Spleen (tissue), 7 donors: Measurements from ENCODE around the gene NOL4.

Experiments used
- POLR2A ChIP-seq, 3 donors: fragments of 450-650 bp; IDR thresholded peaks; one replicate each; pipeline ENCODE4 v1.5.1; 2017; ENCODE audit warnings: antibody characterized with exemption in 3 of 3, mild to moderate bottlenecking in 1 of 3
- TF ChIP-seq, protein P1 (sequence below), 11 experiments: fragments of 200-600 bp in 7 of 11; fragments of 450-650 bp in 4 of 11; sonication (generic) in 4 of 11; IDR thresholded peaks in 8 of 11; conservative IDR thresholded peaks in 3 of 11; 1 replicate in 7 of 11; 2 replicates in 4 of 11; pipeline versions ENCODE4 v1.4.0 to v1.8.0; 2016 to 2021; ENCODE audit warnings: antibody characterized with exemption in 11 of 11, inconsistent platforms in 4 of 11, mild to moderate bottlenecking in 1 of 11
- donor health status: DM: no; HTN: no; CAD: no; lungs with moderate emphysema.
- donor health status: DM: no; HTN: no; CAD: no.
- donor health status: DM: no; HTN: no; CAD: no.

DNA sequence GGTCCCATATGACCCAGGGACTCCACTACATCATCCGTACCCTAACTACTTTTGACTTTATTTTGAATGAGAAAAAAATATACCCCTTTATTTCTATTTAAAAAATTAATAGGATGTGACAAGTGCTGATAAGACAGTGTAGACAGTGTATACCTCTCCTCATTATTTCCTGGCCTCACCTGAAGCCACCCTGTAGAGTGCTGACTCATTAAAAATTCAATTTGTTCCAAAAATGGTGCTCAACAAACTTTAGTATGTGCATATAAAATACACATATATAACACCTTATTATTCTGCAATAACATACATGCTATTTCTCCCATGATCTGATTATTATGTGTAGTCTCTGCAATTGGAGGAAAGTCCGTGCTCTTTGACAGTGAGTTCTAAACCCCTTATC lies 20.8 kb downstream of the NOL4 start:
- TF ChIP-seq, protein P1, sequence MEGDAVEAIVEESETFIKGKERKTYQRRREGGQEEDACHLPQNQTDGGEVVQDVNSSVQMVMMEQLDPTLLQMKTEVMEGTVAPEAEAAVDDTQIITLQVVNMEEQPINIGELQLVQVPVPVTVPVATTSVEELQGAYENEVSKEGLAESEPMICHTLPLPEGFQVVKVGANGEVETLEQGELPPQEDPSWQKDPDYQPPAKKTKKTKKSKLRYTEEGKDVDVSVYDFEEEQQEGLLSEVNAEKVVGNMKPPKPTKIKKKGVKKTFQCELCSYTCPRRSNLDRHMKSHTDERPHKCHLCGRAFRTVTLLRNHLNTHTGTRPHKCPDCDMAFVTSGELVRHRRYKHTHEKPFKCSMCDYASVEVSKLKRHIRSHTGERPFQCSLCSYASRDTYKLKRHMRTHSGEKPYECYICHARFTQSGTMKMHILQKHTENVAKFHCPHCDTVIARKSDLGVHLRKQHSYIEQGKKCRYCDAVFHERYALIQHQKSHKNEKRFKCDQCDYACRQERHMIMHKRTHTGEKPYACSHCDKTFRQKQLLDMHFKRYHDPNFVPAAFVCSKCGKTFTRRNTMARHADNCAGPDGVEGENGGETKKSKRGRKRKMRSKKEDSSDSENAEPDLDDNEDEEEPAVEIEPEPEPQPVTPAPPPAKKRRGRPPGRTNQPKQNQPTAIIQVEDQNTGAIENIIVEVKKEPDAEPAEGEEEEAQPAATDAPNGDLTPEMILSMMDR (IDR thresholded peaks at IDR 0.05 in 8 of 11, conservative IDR thresholded peaks at IDR 0.05 in 3 of 11): no peak
- TF ChIP-seq POLR2A (IDR thresholded peaks at IDR 0.05): no peak
